ENCODE data around the gene KCNK7.

The KCNK7 gene

GRCh38 chr11:65611028-65611757 lies 15.6 kb upstream of the KCNK7 start:
- DNase-seq (ENCODE audit: low read depth, low spot score), result no peak

GRCh38 chr11:65610404-65610803 lies 14.8 kb upstream of the KCNK7 start:
- no peak for DNase-seq (ENCODE audit: low read depth, low spot score)

- DNase-seq (ENCODE audit: low read depth, low spot score), result no peak
Measured at GRCh38 chr11:65609665-65610064, 14.1 kb upstream of the KCNK7 start.

- no peak for DNase-seq (ENCODE audit: low read depth, low spot score)
Measured at GRCh38 chr11:65609229-65609628, 13.6 kb upstream of the KCNK7 start.

- no peak for DNase-seq (ENCODE audit: low read depth, low spot score)
Measured at GRCh38 chr11:65607614-65608426, 12.2 kb upstream of the KCNK7 start.

- DNase-seq (ENCODE audit: low read depth, low spot score), result no peak
Measured at GRCh38 chr11:65606876-65607613, 11.4 kb upstream of the KCNK7 start.

GRCh38 chr11:65604258-65604657 lies 8.7 kb upstream of the KCNK7 start:
- no peak for DNase-seq (ENCODE audit: low read depth, low spot score)

- no peak for DNase-seq (ENCODE audit: low read depth, low spot score)
Measured at GRCh38 chr11:65599955-65600246, 4.3 kb upstream of the KCNK7 start.

- no peak for DNase-seq (ENCODE audit: low read depth, low spot score)
Measured at GRCh38 chr11:65599216-65599954, 3.8 kb upstream of the KCNK7 start.

GRCh38 chr11:65598258-65598699 lies 2.7 kb upstream of the KCNK7 start:
- DNase-seq (ENCODE audit: low read depth, low spot score), result no peak

GRCh38 chr11:65596520-65596919 lies 920 bp upstream of the KCNK7 start:
- no peak for DNase-seq (ENCODE audit: low read depth, low spot score)

GRCh38 chr11:65595131-65595530 lies 469 bp downstream of the KCNK7 start:
- no peak for DNase-seq (ENCODE audit: low read depth, low spot score)

- no peak for DNase-seq (ENCODE audit: low read depth, low spot score)
Measured at GRCh38 chr11:65593518-65594414, 1.8 kb downstream of the KCNK7 start.

GRCh38 chr11:65592858-65593517 lies 2.6 kb downstream of the KCNK7 start:
- no peak for DNase-seq (ENCODE audit: low read depth, low spot score)

- no peak for DNase-seq (ENCODE audit: low read depth, low spot score)
Measured at GRCh38 chr11:65591939-65592857, 3.4 kb downstream of the KCNK7 start.

- no peak for DNase-seq (ENCODE audit: low read depth, low spot score)
Measured at GRCh38 chr11:65590240-65590738, 5.3 kb downstream of the KCNK7 start.

GRCh38 chr11:65589444-65590239 lies 6.0 kb downstream of the KCNK7 start:
- DNase-seq (ENCODE audit: low read depth, low spot score), result no peak

All from activated naive CD8-positive, alpha-beta T cell treated with anti-CD3 and anti-CD28 coated beads, Interleukin-2, amount 50 U/mL, for 16 hours (primary cell).